ENCODE data around the gene EFCAB9.
"Not testable (repeated sequence)": the region's sequence is repeated elsewhere in the genome, so short reads cannot be mapped to it uniquely, and the experiment has no call there.

Gene EFCAB9

DNA sequence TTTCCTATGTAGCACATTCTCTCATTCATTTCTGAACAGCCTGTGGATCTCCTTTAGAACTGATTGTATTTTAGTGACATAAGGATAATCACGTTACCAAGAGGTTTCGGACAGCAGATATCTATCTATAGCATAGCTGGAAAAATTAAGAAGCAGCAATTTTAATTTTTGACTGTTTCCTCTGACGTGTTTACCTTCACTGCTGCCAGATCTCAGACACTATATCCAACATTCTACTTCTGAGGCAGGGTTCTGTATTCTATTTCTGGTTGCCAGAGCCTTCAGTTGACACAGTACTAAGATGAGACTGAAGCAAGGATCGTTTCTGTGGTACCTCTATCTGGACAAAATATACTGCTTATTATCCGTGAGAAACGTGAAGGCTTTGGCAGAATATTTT lies at the start of gene EFCAB9:
Gene EFCAB9, plus strand, starts transcription at position 301 of the 400 bp plus-strand sequence. Its CDS starts 1 bp downstream, at position 302.
- no peak for DNase-seq (ENCODE audit: insufficient read length, low spot score)
- no peak for FAIRE-seq

GRCh38 chr5:172144291-172144815 lies 49.6 kb upstream of the EFCAB9 start:
- FAIRE-seq = no peak
- no peak for DNase-seq (ENCODE audit: insufficient read length, low spot score)

DNA sequence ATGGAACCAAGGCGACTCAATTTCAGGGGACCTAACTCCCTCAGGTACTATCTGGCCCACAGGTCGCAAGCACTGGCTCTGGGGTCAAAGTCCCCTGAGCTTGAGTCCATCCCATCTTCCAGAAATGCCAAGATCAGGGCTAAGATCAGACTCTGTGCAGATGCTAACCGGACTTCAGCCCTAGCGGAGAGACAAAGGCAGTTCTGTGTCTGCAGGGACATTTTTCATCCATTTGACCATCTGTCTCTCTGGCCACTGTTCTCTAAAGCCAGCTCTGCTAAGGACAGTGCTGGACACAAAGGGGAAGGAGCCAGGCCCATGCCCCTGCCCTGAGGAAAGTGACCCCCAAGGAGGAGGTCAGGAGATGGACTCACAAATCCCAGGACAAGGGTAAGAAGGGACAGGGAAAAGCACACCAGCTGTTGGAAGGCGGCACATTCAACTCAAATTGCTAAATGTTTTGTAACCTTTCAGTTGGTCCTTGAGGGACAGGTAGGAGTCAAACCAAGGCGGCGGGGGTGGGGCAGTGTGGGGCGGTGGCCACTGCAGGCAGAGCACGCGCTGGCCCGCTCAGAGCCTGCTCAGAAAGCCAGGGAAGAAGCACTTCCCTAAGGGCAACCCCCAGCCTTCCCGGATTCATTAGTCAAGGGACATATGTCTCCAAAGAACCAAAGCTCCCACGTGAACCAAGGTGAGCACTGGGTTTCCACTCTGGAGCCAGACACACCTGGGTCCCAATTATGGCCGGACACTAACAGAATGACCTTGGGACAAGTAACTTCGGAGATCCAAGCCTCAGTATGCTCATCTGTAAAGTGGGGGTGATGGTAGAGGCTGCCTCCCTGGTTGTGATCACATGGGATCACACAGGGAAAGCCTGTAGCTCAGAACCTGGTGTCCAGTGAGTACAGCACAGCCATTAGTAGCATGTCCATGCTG lies 48.8 kb upstream of the EFCAB9 start:
- FAIRE-seq (no peak), DNase-seq (ENCODE audit: insufficient read length, low spot score) (no peak)

- DNase-seq (ENCODE audit: insufficient read length, low spot score) = no peak
- FAIRE-seq = no peak
These were observed 47.9 kb upstream of the EFCAB9 start for GRCh38 chr5:172145870-172146747.

DNA sequence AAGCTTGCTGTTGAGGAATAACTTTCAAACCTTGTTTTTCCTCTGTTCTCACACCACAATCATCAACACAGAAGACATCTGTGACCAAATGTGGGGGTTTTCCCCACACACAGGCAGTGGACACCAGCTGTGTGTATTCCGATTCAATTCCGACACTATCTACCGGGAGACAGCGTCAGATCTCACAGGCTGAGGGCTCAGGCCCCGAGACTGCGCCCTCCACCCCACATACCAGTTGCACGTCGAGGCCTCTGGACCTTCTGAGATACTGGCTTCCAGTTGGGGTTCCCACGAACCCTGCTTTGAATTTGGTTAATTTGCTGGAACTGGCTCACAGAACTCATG lies 47.3 kb upstream of the EFCAB9 start:
- FAIRE-seq (no peak), DNase-seq (ENCODE audit: insufficient read length, low spot score) (no peak)

DNA sequence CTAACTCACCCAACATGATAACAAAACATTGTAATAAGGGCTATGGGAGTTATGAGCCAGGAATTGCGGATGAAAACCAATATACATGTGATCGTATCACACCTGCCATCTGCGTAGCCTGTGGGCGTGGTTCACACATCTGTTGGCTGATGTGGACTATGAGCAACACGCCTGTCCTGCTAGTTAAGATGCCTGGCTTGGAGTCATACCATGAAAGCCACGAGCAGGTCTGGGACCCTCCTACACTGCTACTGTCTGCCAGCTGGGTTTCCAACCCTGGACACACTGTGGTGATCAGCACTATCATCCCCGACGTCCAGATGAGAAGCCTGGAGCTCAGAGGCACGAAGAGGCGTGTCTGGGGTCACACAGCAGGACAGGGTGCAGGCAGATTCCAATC lies 46.1 kb upstream of the EFCAB9 start:
- DNase-seq (ENCODE audit: insufficient read length, low spot score) (no peak), FAIRE-seq (no peak)

- no peak for FAIRE-seq
- DNase-seq (ENCODE audit: insufficient read length, low spot score) = no peak
These were observed 45.6 kb upstream of the EFCAB9 start for GRCh38 chr5:172148381-172148780.

DNA sequence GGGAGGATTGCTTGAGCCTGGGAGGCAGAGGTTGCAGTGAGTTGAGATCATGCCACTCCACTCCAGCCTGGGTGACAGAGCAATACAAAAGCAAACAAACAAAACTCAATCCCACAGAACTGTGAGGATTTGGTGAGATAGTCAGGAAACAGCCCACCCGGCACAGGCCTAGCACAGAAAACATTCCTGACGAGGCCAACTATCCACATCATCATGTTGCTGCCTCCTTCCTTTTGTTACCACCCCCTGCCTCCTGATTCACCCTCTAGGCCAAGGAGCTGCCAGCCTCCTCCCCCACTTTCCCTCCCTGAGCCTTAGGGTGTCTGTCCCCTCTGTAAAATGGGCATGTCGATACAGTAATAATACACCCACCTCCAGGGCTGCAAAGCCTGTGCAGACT lies 44.9 kb upstream of the EFCAB9 start:
- FAIRE-seq (no peak), DNase-seq (ENCODE audit: insufficient read length, low spot score) (no peak)

DNA sequence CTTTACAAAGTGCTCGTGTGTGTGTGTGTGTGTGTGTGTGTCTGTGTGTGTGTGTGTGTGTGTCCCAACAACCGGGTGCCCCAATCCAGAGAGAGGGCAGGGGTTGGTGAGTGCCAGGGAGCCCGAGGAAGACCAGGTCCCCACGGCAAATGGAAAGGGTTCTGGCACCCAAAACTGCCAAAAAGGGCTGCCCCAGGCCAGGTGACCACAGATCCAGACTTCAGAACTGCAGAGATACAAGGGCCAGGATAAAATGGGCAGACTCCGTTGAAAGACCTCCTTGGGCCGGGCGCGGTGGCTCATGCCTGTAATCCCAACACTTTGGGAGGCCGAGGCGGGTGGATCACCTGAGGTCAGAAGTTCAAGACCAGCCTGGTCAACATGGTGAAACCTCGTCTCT lies 44.5 kb upstream of the EFCAB9 start:
- DNase-seq (ENCODE audit: insufficient read length, low spot score); FAIRE-seq: not testable (repeated sequence)

DNA sequence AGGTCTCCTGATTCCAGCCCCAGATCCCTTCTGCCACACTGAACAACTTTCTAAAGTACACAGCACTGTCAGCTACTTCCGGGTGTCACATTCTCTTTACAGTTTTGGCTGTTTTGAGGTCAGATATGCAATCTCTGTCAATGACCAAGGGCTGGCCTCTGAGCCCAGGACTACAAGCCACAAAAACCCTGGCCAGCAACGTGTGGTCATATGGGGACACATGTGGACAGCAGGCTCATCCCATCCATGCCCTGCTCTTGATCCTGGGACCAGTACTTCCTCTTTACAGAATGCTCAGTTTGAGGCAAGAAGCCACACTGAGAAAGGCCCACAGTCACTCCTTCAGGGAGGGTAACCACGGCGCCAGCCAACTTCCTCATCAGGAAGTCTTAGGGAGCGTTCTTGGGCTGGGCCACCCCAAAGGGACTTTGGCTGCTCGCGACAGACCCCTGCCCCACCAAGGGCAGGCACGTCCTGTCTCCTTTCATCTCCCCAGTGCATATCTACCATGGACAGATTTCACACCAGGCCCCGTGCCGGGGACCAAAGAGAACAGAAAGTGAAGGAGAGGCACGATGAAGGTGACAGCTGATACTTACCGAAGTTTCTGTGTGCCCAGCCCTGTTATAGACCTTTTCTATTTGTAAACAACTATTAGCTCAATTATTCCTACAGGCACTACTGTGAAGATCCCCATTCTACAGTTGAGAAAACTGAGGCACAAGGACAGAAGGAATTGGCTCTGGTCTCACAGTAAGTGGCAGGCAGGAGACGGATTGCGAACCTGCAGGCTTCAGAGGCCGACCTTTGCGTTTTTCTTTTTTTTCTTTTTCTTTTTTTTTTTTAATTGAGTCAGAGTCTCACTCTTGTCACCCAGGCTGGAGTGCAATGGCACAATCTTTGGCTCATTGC lies 43.2 kb upstream of the EFCAB9 start:
- DNase-seq (ENCODE audit: insufficient read length, low spot score) (no peak), FAIRE-seq (no peak)

- no peak for DNase-seq (ENCODE audit: insufficient read length, low spot score)
- no peak for FAIRE-seq
These were observed 42.2 kb upstream of the EFCAB9 start for GRCh38 chr5:172151661-172152210.

DNA sequence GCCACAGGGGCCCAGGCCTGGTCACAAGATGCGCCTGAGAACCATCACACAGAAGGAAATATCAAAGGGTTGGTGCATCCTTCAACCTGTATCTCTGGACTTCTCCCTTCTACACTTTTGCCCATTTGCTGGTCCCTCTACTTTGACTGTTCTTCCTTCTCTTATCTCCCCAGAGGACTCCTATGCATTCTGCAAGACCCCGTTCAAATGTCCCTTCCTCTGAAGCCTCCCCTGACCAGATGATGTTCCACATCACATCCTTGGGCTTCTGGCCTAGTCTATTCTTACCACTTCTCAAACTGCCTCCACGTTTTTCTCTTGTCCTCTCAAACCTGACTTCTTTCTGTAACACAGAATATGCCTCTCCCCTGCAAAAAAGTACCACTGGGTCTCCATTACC lies 40.3 kb upstream of the EFCAB9 start:
- DNase-seq (ENCODE audit: insufficient read length, low spot score) (no peak), FAIRE-seq (no peak)

DNA sequence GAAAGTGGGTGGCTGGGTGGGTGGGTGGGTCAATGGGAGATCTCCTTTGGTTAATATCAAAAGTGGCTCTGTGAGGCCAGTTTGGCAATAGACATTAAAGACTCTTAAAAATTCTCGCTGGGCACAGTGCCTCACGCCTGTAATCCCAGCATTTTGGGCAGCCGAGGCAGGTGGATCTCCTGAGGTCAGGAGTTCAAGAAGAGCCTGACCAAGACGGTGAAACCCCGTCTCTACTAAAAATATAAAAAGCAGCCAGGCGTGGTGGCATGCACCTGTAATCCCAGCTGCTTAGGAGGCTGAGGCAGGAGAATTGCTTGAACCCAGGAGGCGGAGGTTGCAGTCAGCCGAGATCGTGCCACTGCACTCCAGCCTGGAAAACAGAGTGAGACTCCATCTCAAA lies 38.9 kb upstream of the EFCAB9 start:
- FAIRE-seq; DNase-seq (ENCODE audit: insufficient read length, low spot score): not testable (repeated sequence)

DNA sequence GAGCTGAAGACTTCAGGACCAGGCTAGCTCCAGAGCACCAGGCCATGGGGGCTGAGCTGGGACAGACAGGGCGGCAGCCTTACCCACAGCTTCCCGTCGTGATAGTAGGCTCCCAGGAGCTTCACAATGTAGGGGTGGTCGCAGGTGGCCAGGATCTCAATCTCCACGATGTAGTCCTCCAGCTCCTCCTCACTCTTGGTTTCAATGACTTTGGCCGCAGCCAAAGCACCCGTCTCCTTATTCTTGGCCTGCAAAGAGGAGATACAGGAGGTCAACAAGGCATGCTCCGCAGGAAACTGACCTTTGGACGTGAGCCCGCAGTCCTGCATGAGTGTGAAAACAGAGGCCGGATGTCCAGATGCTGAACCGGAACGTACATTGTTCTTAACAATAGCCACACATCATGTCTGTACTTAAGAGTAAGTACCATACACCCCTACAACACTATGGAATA lies 37.4 kb upstream of the EFCAB9 start:
- FAIRE-seq (no peak), DNase-seq (ENCODE audit: insufficient read length, low spot score) (no peak)

DNA sequence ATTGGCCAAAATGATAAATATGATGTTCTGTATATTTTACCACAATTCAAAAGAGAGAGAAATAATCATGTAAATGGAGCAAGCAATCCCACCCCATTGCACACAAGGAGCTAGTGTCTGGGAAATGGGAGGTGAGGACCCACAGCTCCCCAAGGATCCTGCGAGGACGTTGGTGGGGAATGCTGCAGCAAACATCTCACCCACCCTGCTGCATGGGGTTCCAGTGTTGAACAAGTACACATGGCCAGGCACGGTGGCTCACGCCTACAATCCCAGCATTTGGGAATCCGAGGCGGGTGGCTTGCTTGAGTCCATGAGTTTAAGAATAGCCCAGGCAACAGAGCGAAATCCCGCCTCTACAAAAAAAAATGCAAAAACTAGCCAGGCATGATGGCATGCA lies 35.0 kb upstream of the EFCAB9 start:
- FAIRE-seq (no peak), DNase-seq (ENCODE audit: insufficient read length, low spot score) (no peak)

GRCh38 chr5:172160506-172160905 lies 33.5 kb upstream of the EFCAB9 start:
- DNase-seq (ENCODE audit: insufficient read length, low spot score) (no peak), FAIRE-seq (no peak)

DNA sequence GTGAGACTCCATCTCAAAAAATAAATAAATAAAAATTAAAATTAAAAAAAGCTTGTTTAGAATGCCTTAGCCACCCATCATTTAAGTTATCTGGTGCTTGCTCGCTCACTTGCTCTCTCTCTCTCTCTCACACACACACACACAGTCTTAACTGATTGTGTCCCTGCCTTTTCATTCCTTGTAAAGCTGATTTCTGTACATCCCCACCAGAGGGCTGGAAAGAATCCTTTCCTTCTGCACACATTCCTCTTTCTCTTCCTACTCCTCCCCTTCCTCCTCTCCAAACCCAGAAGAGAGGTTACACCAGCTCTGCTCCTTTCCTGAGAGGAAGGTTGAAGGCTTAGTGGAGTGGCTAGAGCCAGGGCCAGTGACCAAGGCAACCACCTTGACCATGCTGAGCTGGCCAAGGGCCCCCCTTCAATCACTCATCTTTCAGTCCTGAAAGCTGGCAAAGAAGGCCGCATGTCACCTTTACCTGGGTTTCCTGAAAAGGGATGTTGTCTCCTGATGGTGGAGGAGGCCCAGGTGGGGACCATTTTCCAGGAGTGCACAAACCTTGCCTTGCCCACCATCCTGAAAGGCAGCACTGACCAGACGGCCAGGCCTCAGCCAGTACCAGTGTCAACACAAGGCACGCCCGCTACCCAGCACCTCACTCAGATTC lies 31.5 kb upstream of the EFCAB9 start:
- no peak for DNase-seq (ENCODE audit: insufficient read length, low spot score)
- no peak for FAIRE-seq

- FAIRE-seq (no peak), DNase-seq (ENCODE audit: insufficient read length, low spot score) (no peak)
These were observed 31.0 kb upstream of the EFCAB9 start for GRCh38 chr5:172162987-172163343.

DNA sequence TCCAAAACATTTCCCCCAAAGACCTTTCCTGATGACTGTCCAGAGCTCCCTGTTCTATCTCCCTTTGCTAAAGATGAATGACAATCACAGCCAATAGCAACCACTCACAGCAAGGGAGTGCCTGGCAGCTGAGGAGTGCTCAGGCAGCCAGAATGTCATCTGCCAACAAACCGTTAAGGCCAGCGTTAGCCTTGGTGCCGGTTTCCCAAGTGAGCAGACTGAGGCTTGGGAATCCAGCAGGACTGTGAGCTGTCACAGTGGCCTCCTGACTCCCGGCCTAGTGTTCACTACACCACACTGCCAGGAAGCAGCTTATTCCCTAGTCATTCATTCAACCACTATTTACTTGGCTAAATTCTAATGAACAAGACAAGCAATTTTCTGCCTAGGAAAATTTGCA lies 30.6 kb upstream of the EFCAB9 start:
- DNase-seq (ENCODE audit: insufficient read length, low spot score) (no peak), FAIRE-seq (no peak)
